Right lung (tissue), 10 donors: ENCODE results near the gene HINT1. TPM values are rescaled to one million over a fixed set of nuclear protein-coding genes. Genes with fewer than 3 reads are reported as not detected.
"Not testable (repeated sequence)": the region's sequence is repeated elsewhere in the genome, so short reads cannot be mapped to it uniquely, and the experiment has no call there.

Source experiments
- DNase-seq, 2 donors: peaks; one replicate each; pipeline ENCODE4 v3.0.0-alpha.2; 2013
- long read RNA-seq, 8 donors: transcript quantifications; one replicate each; lab custom pipeline, GENCODE V29; 2026
- polyA plus RNA-seq, 5 donors: library from polyadenylated mRNA; unstranded; fragments of 120-200 nt; gene quantifications; one replicate each; pipeline versions ENCODE4 v1.2.1 to v1.2.3, GENCODE V29; 2013; ENCODE audit warnings: inconsistent platforms in 1 of 5, low replicate concordance in 1 of 5; ENCODE audit not compliant: insufficient read length in 5 of 5, insufficient read depth in 1 of 5

Gene HINT1
- polyA plus RNA-seq, result 100 to 1,000 TPM; 255 to 322 (median 299) TPM
- long read RNA-seq, donor 1, transcript HINT1-201 (3 exons, 1,081 nt), result major isoform, 508 of 623 reads
- long read RNA-seq, donor 1, transcript HINT1-209 (3 exons, 656 nt), result minor isoform, 13 of 623 reads
- long read RNA-seq, donor 1, transcript HINT1-204 (2 exons, 681 nt), result minor isoform, 9 of 623 reads
- long read RNA-seq, donor 1, partial matches to known transcripts, result 58 of 623 reads
- long read RNA-seq, donor 1, other reads (novel, unspliced or antisense), result 34 of 623 reads
- long read RNA-seq, donor 2, transcript HINT1-201 (3 exons, 1,081 nt), result major isoform, 214 of 253 reads
- long read RNA-seq, donor 2, partial matches to known transcripts, result 24 of 253 reads
- long read RNA-seq, donor 2, other reads (novel, unspliced or antisense), result 11 of 253 reads
- long read RNA-seq, donor 3, transcript HINT1-201 (3 exons, 1,081 nt), result major isoform, 363 of 521 reads
- long read RNA-seq, donor 3, transcript HINT1-209 (3 exons, 656 nt), result minor isoform, 15 of 521 reads
- long read RNA-seq, donor 3, partial matches to known transcripts, result 117 of 521 reads
- long read RNA-seq, donor 3, other reads (novel, unspliced or antisense), result 22 of 521 reads
- long read RNA-seq, donor 4, transcript HINT1-209 (3 exons, 656 nt), result minor isoform, 9 of 249 reads
- long read RNA-seq, donor 4, transcript HINT1-201 (3 exons, 1,081 nt), result major isoform, 194 of 249 reads
- long read RNA-seq, donor 4, transcript HINT1-204 (2 exons, 681 nt), result minor isoform, 6 of 249 reads
- long read RNA-seq, donor 4, partial matches to known transcripts, result 23 of 249 reads
- long read RNA-seq, donor 4, other reads (novel, unspliced or antisense), result 14 of 249 reads
- long read RNA-seq, donor 5, transcript HINT1-204 (2 exons, 681 nt), result minor isoform, 6 of 609 reads
- long read RNA-seq, donor 5, transcript HINT1-209 (3 exons, 656 nt), result minor isoform, 8 of 609 reads
- long read RNA-seq, donor 5, transcript HINT1-201 (3 exons, 1,081 nt), result major isoform, 485 of 609 reads
- long read RNA-seq, donor 5, partial matches to known transcripts, result 54 of 609 reads
- long read RNA-seq, donor 5, other reads (novel, unspliced or antisense), result 54 of 609 reads
- long read RNA-seq, donor 6, transcript HINT1-209 (3 exons, 656 nt), result minor isoform, 6 of 430 reads
- long read RNA-seq, donor 6, transcript HINT1-204 (2 exons, 681 nt), result minor isoform, 5 of 430 reads
- long read RNA-seq, donor 6, transcript HINT1-201 (3 exons, 1,081 nt), result major isoform, 344 of 430 reads
- long read RNA-seq, donor 6, partial matches to known transcripts, result 41 of 430 reads
- long read RNA-seq, donor 6, other reads (novel, unspliced or antisense), result 31 of 430 reads
- long read RNA-seq, donor 7, transcript HINT1-201 (3 exons, 1,081 nt), result major isoform, 173 of 220 reads
- long read RNA-seq, donor 7, transcript HINT1-209 (3 exons, 656 nt), result minor isoform, 9 of 220 reads
- long read RNA-seq, donor 7, partial matches to known transcripts, result 34 of 220 reads
- long read RNA-seq, donor 7, other reads (novel, unspliced or antisense), result 0 of 220 reads
- long read RNA-seq, donor 8, transcript HINT1-201 (3 exons, 1,081 nt), result major isoform, 171 of 205 reads
- long read RNA-seq, donor 8, partial matches to known transcripts, result 24 of 205 reads
- long read RNA-seq, donor 8, other reads (novel, unspliced or antisense), result 7 of 205 reads

DNA sequence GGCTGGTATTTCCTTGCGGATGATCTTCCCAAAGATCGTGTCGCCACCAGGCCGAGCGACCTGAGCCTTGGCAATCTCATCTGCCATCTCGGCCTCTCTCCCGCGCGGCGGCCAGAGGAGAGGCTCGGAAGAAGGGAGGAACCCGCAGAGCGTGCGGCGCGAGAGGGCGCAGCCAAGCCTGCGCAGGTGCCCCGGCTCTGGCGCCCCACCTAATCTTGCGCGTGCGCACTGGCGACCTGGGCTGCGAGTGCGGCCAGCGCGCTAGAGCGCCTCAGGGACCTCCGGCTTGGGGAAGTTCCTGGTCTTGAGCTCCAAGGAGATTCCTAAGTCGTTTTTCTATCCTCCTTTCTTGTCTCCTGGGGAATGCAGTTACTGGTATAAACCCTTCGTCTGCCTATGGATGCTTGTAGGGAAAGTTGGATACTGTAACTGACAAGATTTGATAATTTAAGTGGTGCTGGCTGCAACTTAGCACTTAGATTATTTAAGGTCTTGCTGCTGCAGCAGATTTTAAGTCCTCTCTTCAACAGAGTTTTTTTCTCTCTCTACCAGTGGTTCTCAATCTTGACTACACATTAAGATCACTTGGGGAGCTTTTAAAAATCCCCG is at the start of gene HINT1:
Gene HINT1 (minus strand): TSS at position 138 of the 609 bp plus-strand sequence. CDS start 51 bp downstream, at position 87.
- peak; percentile 86 to 87 for DNase-seq

DNA sequence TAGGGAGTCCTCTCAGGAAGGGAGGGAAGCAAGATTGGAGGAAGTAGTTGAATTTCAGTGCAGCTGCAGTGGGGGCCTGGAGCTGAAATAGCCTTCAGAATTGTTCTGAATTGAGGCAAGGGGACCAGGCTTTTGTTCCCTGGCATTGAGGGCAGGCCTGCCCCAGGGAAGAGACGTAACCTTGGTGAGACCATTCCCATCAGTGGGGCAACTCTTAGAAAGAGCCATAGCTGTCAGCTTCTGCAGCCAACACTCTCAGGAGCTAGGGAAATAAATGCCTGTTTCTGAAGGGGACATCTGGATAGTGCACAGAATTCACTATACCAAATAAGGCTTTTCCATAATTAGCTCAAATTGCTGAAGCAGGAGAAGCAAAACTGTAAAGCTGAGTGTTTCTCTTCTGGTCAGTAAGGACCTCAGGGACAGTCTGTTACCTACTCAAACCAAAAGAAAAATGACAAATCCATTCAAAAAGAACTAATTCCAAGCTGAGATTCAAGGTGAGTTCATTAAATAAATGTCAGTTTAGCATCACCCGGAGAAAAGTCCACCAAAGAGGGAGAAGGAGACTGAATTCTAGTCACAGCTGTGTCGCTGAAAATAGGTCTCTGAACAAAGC is 49.7 kb upstream of the HINT1 start:
- DNase-seq, result no peak

DNA sequence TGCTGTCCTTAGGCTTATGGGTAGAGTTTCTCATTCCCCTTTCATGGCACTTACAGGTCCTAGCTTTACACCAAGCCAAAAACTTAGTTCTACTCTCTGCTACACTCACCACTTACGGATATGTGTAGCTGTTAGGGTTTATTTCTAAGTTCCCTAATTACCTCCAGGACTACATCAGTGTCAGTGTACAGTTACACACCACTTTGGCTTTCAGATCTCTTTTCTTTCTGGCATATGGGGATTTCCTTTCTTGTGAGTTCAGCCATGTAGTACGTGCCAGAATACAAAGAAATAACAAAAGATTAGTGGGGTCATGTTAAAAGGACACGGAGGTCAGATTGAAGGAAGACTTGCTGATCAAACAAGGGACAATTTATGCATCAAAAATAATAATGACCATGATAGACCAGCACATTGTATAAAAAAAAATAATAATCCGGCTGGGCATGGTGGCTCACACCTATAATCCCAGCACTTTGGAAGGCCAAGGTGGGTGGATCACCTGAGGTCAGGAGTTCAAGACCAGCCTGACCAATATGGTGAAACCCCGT is 47.5 kb upstream of the HINT1 start:
- DNase-seq, result no peak

DNA sequence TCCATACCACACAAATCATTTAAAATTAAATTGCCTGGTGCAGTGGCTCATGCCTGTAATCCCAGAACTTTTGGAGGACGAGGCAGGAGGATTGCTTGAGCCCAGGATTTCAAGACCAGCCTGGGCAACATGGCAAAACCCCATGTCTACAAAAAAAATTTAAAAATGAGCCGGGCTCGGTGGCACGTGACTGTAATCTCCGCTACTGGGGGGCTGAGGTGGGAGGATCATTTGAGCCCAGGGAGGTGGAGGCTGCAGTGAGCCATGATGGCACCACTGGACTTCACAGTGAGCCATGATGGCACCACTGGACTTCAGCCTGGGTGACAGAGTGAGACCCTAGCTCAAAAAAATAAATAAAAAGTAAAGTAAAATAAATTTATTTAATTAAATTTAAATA is 46.6 kb upstream of the HINT1 start:
- no peak for DNase-seq

DNA sequence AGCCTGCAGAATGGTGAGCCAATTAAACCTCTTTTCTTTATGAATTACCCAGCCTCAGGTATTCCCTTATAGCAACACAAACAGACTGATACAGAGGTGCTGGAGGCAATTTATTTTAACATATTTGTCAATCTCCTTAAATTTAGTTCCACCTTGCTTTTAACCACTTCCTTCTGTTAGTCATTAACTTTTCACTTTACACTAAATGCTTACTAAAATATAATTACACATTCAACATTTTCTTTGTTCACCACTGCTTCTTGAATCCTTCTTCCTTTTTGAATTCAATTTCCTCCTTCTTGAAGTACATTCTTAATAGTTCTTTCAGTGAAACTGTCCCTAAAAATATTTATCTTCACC is 45.1 kb upstream of the HINT1 start:
- no peak for DNase-seq

DNA sequence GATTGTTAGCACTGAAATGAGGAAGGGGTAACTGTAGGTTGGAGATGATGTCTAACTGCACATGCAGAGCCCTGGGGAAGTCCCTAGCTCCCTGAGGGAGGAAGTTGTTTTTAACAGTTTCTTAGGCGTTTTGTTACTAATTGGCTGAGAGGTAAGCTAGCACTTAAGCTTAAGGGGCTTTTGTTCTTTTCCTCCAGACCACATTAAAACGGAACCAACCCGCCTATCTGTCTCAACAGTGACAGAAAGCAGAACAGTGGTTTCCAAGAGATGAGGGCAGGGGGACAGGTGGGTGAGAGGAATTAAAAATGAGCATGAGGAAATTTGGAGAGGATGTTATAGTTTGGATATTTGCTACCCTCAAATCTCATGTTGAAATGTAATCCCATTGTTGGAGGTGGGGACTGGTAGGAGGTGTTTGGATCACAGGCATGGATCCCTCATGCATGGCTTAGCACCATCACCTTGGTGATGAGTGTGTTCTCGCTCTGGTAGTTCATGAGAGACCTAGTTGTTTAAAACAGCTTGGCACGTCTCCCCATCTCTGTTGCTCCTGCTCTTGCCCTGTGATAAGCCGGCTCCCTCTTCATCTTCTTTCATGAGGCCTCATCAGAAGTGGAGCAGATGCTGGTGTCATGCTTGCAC is 44.6 kb upstream of the HINT1 start:
- no peak for DNase-seq

DNA sequence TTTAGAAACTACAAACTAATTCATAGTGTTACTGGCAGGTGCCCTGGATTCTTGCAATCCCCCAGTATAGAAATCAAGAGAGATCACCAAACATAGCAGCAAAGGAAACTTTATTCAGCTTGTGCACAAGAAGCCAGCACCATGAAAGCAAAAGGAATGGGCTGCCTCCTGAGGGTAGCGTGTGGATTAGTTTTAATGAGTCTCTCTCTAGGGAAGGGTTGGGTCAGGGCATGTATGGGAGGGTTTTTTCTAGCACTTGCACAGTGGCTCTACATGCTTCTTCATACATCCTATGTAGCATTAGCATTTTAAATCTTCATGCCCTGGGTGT is 44.1 kb upstream of the HINT1 start:
- DNase-seq, result no peak

DNA sequence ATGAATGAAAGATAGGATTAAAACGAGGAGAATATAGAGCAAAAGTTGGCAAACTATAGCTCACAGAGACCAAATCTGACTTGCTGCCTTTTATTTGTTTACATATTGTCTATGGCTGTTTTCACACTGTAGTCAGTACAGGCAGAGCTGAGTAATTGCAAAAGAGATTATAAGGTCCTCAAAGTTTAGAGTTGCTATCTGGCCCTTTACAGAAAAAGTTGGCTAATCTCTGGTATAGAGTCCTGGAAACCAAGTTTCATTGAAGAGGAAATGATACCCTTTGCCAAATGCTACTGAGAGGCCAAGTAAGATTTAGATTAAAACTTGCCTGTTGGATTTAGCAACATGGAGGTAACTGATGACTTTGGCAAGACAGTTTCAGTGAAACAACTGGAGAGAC is 41.7 kb upstream of the HINT1 start:
- DNase-seq, result no peak

DNA sequence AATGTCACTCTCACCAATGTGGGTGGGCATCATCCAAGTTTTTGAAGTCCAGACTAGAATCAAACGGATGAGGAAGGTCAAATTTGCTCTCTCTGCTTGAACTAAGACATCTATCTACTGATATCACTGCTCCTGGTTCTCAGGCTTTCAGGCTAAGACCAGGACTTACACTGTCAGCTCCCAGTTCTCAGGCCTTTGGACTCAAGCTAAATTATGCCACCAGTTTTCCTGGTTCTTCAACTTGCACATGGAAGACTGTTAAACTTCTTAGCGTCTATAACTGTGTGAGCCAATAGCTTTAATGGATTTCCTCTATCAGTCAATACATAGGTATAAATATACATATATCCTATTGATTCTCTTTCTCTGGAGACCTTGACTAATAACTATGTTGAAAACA is 41.0 kb upstream of the HINT1 start:
- no peak for DNase-seq

DNA sequence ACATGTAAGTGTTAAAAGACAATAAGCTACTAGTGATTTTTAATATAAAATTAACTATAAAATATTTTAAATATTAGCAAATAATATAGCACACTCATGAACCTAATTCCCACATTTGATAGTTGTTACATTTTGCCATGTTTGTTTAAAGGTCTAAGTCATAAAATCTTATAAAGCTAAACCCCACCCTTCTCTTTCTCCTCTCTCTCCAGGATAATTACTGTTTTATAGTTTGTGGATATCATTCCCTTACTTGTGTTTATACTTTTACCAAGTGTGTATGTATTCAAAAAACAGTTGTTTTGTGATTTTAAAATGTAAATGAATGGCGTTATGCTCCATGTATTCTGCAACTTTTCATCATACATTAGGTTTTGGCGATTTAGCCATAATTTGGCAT is 39.9 kb upstream of the HINT1 start:
- no peak for DNase-seq

DNA sequence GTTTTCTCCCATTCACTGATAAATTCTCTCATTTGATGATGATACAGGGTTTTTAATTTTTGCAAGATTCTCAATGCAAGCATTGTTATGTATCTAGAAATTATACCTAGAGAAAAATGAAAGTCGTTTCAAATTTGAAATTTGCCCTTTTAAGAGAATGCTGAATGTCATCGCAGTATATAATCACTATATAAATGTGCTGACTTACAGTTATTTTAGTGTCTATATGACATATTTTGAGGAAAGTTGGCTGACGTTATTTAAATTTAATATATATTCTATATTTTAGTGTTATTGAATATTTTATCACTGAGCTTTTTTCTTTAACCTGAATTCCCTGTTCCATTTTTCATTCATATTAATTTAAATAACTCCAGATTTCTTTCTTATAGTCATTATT is 35.5 kb upstream of the HINT1 start:
- no peak for DNase-seq

DNA sequence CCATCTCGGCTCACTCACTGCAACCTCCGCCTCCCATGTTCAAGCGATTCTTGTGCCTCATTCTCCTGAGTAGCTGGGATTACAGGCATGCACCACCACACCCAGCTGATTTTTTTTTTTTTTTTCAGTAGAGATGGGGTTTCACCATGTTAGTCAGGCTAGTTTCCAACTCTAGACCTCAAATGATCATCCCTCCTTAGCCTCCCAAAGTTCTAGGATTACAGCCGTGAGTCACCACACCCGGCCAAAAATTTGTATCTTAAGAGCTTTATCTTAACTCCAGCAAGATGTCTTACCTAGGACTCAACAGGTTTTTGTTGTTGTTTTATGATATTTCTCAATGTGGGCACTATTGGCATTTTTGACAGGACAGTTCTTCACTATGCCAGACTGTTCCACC is 33.6 kb upstream of the HINT1 start:
- DNase-seq, result no peak

DNA sequence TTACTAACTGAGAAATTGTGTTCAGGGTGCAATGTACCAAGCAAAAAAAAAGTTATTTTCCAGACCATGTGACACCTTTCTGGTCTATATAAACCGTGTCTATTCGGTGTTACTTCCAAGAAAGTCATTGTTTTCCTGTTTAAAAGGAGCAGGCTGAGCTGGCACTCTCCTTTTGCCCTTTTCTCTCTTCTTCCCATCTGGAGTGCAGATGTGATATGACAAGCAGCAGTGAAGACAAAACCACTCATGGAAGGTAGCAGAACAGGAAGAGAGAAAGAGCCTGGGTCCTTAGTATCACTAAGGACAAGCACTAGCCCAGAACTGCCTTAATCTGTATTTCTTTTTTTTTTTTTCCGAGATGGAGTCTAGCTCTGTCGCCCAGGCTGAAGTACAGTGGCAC is 31.3 kb upstream of the HINT1 start:
- no peak for DNase-seq

DNA sequence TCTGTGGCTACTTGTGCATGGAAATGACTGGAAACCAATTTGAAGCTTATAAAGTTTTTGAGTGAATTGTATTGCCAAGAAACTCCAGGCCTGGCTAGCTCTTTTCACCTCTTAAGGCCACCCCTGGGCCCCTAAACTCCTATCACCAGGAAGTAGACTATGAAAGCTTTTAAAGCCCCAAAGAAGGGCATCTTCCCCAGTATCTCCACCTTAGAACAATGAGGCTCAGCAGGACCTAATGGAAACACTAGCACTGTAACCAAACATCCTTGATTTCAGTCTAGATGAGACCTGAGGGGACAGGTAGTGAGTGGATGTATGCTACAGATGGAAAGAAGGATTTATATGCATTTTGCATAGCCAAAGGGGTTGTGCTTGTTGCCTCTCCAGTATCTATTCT is 30.6 kb upstream of the HINT1 start:
- DNase-seq, result no peak

DNA sequence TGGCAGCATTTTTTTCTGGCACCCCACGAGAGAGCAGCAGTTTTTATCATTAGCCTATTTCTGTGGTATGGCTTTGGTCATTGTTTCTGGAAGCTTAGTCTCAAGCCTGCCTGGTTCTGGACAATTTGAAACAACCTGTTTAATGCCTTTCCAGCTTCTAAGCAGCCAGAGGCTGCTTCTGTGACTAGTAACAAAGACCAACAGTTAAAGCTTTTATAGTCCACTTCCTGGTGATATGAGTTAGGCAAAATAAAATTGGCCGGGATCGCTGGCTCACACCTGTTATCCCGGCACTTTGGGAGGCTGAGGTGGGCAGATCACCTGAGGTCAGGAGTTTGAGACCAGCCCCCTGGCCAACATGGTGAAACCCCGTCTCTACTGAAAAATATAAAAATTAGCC is 29.7 kb upstream of the HINT1 start:
- DNase-seq, result no peak

DNA sequence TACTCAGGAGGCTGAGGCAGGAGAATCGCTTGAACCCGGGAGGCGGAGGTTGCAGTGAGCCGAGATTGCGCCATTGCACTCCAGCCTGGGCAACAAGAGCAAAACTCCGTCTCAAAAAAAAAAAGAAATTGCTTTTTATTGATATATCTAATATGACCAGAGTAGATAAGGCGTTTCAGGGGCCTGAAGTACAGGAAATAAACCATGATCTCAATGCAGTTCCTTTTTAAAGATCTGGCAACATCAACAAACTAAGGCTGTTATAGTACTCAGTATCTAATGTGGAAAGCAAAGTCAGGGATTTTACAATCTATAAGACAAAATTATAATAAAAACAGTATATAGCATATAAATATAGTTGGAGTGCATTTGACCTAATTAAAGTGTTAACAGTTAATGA is 28.8 kb upstream of the HINT1 start:
- DNase-seq, result not testable (repeated sequence)

DNA sequence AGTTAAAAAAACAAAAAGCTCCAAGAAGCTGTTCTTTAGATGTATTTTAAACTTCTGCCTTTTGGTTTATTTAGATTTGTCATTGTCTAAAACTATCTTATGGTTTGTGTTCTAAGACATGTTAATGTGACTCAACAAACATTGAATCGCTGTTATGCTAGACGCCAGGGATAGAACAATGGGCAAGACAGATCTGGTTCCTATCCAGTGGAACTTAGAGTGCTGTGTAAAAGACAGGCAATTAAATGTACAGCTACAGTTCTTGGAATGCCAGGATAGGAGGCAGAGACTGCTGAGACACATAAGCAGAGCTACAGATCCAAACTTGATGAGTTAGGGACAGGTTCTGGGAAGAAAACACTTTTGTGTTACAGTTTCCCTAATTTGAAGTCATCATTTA is 28.1 kb upstream of the HINT1 start:
- no peak for DNase-seq

DNA sequence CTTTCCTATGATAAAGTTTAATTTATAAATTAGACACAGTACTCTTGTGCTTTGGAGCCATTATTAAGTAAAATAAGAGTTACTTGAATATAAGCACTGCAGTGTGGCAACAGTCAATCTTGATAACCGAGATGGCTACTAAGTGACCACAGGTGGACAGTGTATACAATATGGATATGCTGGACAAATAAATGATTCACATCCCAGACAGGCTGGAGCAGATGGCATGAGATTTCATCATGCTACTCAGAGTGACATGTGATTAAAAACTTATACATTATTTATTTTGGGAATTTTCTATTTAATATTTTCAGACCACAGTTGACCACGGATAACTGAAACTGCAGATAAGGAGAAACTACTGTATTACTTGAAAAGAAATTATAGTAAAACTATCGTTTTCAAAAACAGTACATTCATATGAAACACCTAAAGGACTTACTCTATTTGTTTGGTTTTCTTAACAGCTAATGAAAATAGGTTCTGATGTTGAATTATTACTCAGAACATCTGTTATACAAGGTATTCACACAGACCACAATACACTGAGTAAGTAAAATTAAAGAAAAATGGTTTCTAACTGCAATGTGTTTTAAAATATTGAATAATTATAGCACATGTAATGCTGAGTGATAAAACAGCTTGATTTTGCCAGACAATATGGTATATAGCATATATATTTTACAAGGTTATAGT is 21.7 kb upstream of the HINT1 start:
- no peak for DNase-seq

DNA sequence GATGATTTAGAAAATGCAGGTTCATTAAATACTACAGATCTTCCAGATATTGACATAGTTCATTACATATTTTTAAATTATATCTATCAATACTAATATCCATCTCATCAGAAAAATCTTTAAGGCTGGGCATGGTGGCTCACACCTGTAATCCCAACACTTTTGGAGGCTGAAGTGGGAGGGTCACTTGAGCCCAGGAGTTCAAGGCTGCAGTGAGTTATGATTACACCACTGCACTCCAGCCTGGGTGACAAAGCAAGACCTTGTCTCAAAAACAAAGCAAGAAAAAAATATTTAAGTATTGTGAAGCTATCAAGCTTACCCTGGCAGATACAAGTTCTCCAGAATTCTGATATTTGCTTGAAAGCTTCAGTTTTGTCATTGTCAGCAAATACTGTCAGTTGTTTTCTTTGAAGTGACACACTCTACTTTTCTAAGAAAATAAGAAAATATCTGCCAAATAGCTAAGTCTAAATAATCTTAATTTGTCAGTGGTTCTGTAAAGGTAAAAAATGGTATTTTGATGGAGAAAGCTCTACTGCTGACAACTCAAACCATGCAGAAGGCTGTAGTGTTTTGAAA is 20.6 kb upstream of the HINT1 start:
- DNase-seq, result no peak
